ENCODE data around the gene SMARCA2.

The SMARCA2 gene

GRCh38 chr9:2227144-2227867 lies 212.2 kb downstream of the SMARCA2 start:
- H3K4me3 ChIP-seq (ENCODE audit: low read length), result no peak overlapping the region
- DNase-seq (ENCODE audit: low read depth), result peak; percentile 28
- TF ChIP-seq CTCF (IDR thresholded peaks at IDR 0.05; ENCODE audit: insufficient read depth, low read depth, low read length, missing control alignments), result no peak

GRCh38 chr9:2228132-2228531 lies 213.0 kb downstream of the SMARCA2 start:
- DNase-seq (ENCODE audit: low read depth), result no peak
- TF ChIP-seq CTCF (IDR thresholded peaks at IDR 0.05; ENCODE audit: insufficient read depth, low read depth, low read length, missing control alignments), result peak; percentile 38
- H3K4me3 ChIP-seq (ENCODE audit: low read length), result no peak overlapping the region

- H3K4me3 ChIP-seq (ENCODE audit: low read length), result no peak overlapping the region
- no peak for TF ChIP-seq CTCF (IDR thresholded peaks at IDR 0.05; ENCODE audit: insufficient read depth, low read depth, low read length, missing control alignments)
- DNase-seq (ENCODE audit: low read depth), result no peak
Observed at GRCh38 chr9:2228641-2229040, 213.5 kb downstream of the SMARCA2 start.

GRCh38 chr9:2229109-2229721 lies 214.1 kb downstream of the SMARCA2 start:
- no peak overlapping the region for H3K4me3 ChIP-seq (ENCODE audit: low read length)
- TF ChIP-seq CTCF (IDR thresholded peaks at IDR 0.05; ENCODE audit: insufficient read depth, low read depth, low read length, missing control alignments), result no peak
- peak; percentile 60 for DNase-seq (ENCODE audit: low read depth)

GRCh38 chr9:2230362-2230761 lies 215.2 kb downstream of the SMARCA2 start:
- TF ChIP-seq CTCF (IDR thresholded peaks at IDR 0.05; ENCODE audit: insufficient read depth, low read depth, low read length, missing control alignments), result peak; percentile 41
- no peak overlapping the region for H3K4me3 ChIP-seq (ENCODE audit: low read length)
- peak; percentile 54 for DNase-seq (ENCODE audit: low read depth)

GRCh38 chr9:2231101-2231500 lies 216.0 kb downstream of the SMARCA2 start:
- H3K4me3 ChIP-seq (ENCODE audit: low read length), result no peak overlapping the region
- TF ChIP-seq CTCF (IDR thresholded peaks at IDR 0.05; ENCODE audit: insufficient read depth, low read depth, low read length, missing control alignments), result no peak
- DNase-seq (ENCODE audit: low read depth), result no peak

- no peak for DNase-seq (ENCODE audit: low read depth)
- no peak overlapping the region for H3K4me3 ChIP-seq (ENCODE audit: low read length)
- TF ChIP-seq CTCF (IDR thresholded peaks at IDR 0.05; ENCODE audit: insufficient read depth, low read depth, low read length, missing control alignments), result no peak
Observed at GRCh38 chr9:2231829-2232228, 216.7 kb downstream of the SMARCA2 start.
